ENCODE measurements around the gene RPS8. TPM values are rescaled to one million over a fixed set of nuclear protein-coding genes. Genes with fewer than 3 reads are reported as not detected.
"Not testable (repeated sequence)": the region's sequence is repeated elsewhere in the genome, so short reads cannot be mapped to it uniquely, and the experiment has no call there.

RPS8 gene
- total RNA-seq, 4 donors from 2014 or later, result 2,628 to 4,866 (median 3,019) TPM

DNA sequence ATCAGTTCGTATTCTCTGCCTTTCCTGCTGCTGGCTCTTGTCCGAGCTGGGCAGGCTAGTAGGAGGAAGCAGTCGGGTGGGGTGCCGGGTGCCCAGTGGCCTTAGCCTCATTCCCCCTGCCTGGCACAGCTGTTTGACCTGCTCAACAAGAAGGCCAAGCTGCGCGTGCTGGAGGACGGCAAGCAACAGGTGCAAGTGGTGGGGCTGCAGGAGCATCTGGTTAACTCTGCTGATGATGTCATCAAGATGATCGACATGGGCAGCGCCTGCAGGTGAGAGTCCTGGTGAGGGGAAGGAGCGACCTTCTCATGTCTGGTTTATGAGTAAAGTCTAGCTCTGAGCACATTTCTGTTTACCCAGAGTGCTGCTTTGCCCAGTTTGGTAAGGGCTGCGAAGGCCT is 16.3 kb upstream of the RPS8 start:
- TF ChIP-seq POLR2A (IDR thresholded peaks at IDR 0.05) (no peak), CTCF (IDR thresholded peaks at IDR 0.05) (no peak)
- intact Hi-C loops (cut with DNase I; ENCODE audit: low total_unique reads), result no loop called here
- no peak for DNase-seq (ENCODE audit: low spot score in 2 of 2)
- 87 to 94% methylated on average over 11 of the region's 11 CpGs for WGBS, 2 donors
- H3K4me3 ChIP-seq (ENCODE audit: low read depth, poor library complexity, severe bottlenecking), result no peak overlapping the region

GRCh38 chr1:44760876-44761275 is 14.5 kb upstream of the RPS8 start:
- H3K4me3 ChIP-seq (ENCODE audit: low read depth, poor library complexity, severe bottlenecking), result no peak overlapping the region
- WGBS, 2 donors, result 89 to 96% methylated on average over 3 of the region's 3 CpGs
- no peak for DNase-seq (ENCODE audit: low spot score in 2 of 2)
- intact Hi-C loops (cut with DNase I; ENCODE audit: low total_unique reads), result no loop called here
- TF ChIP-seq POLR2A (IDR thresholded peaks at IDR 0.05), result no peak
- TF ChIP-seq CTCF (IDR thresholded peaks at IDR 0.05), result no peak

- H3K4me3 ChIP-seq (ENCODE audit: low read depth, poor library complexity, severe bottlenecking); intact Hi-C loops (cut with DNase I; ENCODE audit: low total_unique reads); DNase-seq (ENCODE audit: low spot score in 2 of 2): not testable (repeated sequence)
- 92 to 95% methylated on average over 6 of the region's 6 CpGs for WGBS, 2 donors
These were observed 8.9 kb upstream of the RPS8 start for GRCh38 chr1:44766421-44766820.

GRCh38 chr1:44775930-44776729 is 790 bp downstream of the RPS8 start:
- no peak for TF ChIP-seq POLR2A (IDR thresholded peaks at IDR 0.05)
- no peak for TF ChIP-seq CTCF (IDR thresholded peaks at IDR 0.05)
- DNase-seq (ENCODE audit: low spot score in 2 of 2), result no peak
- peak overlapping the region; percentile 85 for H3K4me3 ChIP-seq (ENCODE audit: low read depth, poor library complexity, severe bottlenecking)
- intact Hi-C loops (cut with DNase I; ENCODE audit: low total_unique reads), result no loop called here
- WGBS, 2 donors, result 5 to 11% methylated on average over 24 to 35 of the region's 36 CpGs

- intact Hi-C loops (cut with DNase I; ENCODE audit: low total_unique reads), result no loop called here
- DNase-seq (ENCODE audit: low spot score in 2 of 2), result no peak
- H3K4me3 ChIP-seq (ENCODE audit: low read depth, poor library complexity, severe bottlenecking), result peak overlapping the region; percentile 85
- TF ChIP-seq CTCF (IDR thresholded peaks at IDR 0.05), result no peak
- no peak for TF ChIP-seq POLR2A (IDR thresholded peaks at IDR 0.05)
- whole genome bisulfite sequencing, 2 donors, result 38 to 50% methylated on average over 12 of the region's 12 CpGs
These were observed 1.4 kb downstream of the RPS8 start for GRCh38 chr1:44776730-44777068.

DNA sequence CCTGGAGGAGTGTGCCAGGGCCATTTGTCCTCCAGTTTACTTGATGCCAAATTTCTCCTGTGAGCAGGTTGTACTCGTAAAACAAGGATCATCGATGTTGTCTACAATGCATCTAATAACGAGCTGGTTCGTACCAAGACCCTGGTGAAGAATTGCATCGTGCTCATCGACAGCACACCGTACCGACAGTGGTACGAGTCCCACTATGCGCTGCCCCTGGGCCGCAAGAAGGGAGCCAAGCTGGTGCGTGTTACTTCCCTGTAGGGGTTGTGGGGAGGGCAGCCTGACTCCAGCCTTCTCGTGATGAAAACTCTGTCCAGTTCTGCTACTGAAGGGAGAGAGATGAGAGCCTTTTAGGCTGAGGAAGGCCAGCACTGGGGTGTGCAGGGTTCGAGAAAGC is 2.2 kb downstream of the RPS8 start:
- no peak overlapping the region for H3K4me3 ChIP-seq (ENCODE audit: low read depth, poor library complexity, severe bottlenecking)

More for the DNA sequence above, 2.2 kb downstream of the RPS8 start:
- TF ChIP-seq CTCF (IDR thresholded peaks at IDR 0.05), result no peak
- no peak for TF ChIP-seq POLR2A (IDR thresholded peaks at IDR 0.05)
- intact Hi-C loops (cut with DNase I; ENCODE audit: low total_unique reads), result no loop called here
- 79 to 82% methylated on average over 14 of the region's 14 CpGs for WGBS, 2 donors
- DNase-seq (ENCODE audit: low spot score in 2 of 2), result no peak
